Measurements from ENCODE around the gene ADGRE1.
A peak's percentile ranks its signal among the peaks of the same experiment; 100 is the strongest.
"Not testable (repeated sequence)": the region's sequence is repeated elsewhere in the genome, so short reads cannot be mapped to it uniquely, and the experiment has no call there.

The ADGRE1 gene

GRCh38 chr19:6887316-6887715 is at the start of gene ADGRE1:
TSS of gene ADGRE1 (plus strand) at chr19:6887579. CDS start at chr19:6887609, 30 bp downstream.
- DNase-seq: no peak

DNA sequence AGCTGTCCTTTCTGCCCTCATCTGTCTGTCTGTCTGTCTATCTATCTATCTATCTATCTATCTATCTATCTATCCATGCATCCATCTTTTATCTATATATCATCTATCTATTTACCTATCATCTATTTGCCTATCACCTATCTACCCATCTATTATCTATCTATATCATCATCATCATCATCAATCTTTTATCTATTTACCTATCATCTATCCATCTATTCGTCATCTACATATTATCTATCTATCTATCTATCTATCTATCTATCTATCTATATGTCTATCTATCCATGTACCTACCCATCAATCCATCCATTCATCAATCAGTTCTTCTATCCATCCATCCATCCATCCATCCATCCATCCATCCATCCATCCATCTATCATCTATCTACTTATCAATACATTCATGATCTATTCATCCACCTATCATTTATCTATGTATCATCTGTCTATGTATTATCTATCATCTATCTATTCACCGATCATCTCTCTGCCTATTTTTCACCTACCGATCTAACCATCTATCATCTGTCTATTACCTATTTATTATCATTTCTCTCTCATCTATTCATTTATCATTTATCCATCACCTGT is 49.2 kb upstream of the ADGRE1 start:
- no peak for DNase-seq

GRCh38 chr19:6842871-6843607 is 44.3 kb upstream of the ADGRE1 start:
- DNase-seq: no peak

- no peak for DNase-seq
Measured at GRCh38 chr19:6847828-6848200, 39.6 kb upstream of the ADGRE1 start.

DNA sequence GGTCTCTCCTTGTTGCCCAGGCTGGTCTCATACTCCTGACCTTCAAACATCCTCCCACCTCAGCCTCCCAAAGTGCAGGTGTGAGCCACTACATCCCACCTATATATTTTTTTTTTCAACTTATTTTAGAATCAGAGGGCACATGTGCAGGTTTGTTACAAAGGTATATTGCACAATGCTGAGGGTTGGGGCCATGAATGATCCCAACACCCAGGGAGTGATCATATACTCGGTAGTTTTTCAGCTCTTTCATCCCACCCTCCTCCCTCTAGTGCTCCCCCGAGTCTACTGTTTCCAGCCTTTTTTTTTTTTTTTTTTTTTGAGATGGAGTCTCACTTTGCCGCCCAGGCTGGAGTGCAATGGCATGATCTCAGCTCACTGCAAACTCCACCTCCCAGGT is 38.4 kb upstream of the ADGRE1 start:
- DNase-seq: no peak

- DNase-seq: no peak
Measured at GRCh38 chr19:6849876-6850275, 37.5 kb upstream of the ADGRE1 start.

DNA sequence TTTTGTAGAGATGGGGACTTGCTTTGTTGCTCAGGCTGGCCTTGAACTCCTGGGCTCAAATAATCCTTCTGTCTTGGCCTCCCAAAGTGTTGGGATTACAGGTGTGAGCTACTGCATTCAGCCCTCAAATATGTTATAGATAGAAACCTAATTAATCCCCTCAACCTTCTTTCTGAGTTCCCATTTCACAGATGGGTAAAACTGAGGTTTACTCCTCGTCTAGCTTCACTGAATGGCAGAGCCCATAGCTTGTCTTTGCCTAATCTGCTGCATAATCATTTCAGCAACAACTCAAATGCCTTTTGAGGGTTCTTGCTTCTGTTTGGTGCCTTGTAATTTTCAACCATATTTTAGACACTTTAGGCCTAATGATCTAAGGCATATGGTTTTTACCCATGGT is 36.0 kb upstream of the ADGRE1 start:
- DNase-seq: no peak

GRCh38 chr19:6852001-6852400 is 35.4 kb upstream of the ADGRE1 start:
- no peak for DNase-seq

DNA sequence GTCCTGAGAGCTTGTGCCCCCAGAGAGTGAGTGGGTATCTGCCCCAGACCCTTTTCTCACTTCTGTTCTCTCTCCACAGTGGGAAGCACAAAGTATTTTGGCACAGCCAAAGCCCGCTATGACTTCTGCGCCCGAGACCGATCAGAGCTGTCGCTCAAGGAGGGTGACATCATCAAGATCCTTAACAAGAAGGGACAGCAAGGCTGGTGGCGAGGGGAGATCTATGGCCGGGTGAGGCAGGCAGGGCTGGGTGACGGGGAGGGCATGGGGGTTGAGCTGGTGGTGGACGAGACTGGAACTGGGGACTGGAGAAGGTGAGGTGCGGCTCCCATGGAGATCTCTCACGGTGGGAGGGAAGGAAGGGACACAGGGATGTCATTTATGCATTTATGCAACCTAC is 33.5 kb upstream of the ADGRE1 start:
- DNase-seq: no peak

DNA sequence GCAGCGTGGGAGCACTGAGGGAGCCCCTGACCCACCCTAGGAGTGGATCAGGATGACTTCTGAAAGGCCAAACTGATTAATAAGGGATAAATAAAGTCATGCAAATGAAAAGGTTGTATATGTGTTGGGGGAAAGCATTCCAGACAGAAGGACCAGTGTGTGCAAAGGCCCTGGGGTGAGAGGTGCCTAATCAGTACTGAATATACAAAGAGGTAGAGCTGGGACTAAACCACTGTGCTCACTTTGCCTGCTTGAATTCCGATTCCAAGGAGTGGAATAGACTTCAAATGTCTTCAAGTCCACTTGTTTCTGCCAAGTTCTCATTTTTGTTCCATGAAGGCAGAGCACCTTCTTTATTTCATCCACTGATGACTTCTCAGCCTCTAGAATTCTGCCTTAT is 32.6 kb upstream of the ADGRE1 start:
- no peak for DNase-seq

DNA sequence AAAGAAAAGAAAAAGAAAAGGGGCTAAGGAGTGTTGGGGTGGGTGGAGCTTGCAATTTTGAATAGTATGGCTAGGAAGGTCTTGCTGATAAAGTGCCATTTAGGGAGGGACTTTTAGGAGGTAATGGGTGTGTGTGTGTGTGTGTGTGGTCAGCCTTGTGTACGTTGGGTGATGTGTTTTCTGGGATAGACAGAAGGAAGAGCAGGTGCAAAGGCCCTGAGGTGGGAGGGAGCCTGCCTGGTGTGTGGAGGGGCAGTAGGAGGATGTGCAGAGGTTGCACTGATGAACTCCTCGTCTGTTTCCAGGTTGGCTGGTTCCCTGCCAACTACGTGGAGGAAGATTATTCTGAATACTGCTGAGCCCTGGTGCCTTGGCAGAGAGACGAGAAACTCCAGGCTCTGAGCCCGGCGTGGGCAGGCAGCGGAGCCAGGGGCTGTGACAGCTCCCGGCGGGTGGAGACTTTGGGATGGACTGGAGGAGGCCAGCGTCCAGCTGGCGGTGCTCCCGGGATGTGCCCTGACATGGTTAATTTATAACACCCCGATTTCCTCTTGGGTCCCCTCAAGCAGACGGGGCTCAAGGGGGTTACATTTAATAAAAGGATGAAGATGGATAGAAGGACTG is 30.5 kb upstream of the ADGRE1 start:
- no peak for DNase-seq

DNA sequence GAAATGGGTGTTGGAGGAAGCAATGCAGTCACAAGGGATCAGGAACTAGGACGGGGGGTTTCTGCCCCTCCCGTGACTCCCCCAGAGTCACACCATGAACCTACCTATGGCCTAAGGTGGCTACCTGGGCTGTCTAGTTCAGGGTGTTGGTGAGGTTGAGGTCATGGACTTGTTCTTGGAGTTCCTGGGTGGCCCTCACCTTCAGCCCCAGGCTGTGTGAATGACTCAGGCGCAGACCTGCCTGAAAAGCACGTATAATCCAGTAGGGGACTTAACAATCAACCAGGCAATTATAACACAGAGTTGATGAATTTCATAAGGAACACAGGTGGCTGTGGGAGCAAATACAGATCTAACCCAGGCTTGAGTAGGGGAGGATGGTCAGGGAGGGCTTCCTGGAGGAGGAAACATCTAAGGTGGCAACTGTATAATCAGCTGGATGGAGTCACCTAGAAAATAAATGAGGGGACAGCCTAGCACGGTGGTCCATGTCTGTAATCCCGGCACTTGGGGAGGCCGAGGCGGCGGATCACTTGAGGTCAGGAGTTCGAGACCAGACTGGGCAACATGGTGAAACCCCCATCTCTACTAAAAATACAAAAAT is 25.6 kb upstream of the ADGRE1 start:
- DNase-seq: no peak

- peak; percentile 58 for DNase-seq
Measured at GRCh38 chr19:6862673-6863078, 24.7 kb upstream of the ADGRE1 start.

- DNase-seq: no peak
Measured at GRCh38 chr19:6864325-6864940, 22.9 kb upstream of the ADGRE1 start.

GRCh38 chr19:6865849-6866248 is 21.5 kb upstream of the ADGRE1 start:
- DNase-seq: no peak

DNA sequence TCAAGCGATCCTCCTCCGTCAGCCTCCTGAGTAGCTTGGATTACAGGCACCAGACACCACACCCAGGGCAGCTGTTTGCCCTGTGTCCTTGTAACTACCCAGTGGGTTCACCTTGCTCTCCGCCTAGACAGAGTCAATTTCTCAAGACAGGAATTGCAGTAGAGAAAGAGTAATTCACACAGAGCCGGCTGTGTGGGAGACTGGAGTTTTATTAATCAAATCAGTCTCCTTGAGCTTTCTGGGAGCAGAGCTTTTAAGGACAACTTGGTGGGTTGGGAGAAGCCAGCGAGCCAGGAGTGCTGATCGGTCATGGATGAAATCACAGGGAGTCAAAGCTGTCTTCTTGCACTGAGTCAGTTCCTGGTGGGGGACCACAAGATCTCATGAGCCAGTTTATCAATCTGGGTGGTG is 20.6 kb upstream of the ADGRE1 start:
- DNase-seq: no peak

DNA sequence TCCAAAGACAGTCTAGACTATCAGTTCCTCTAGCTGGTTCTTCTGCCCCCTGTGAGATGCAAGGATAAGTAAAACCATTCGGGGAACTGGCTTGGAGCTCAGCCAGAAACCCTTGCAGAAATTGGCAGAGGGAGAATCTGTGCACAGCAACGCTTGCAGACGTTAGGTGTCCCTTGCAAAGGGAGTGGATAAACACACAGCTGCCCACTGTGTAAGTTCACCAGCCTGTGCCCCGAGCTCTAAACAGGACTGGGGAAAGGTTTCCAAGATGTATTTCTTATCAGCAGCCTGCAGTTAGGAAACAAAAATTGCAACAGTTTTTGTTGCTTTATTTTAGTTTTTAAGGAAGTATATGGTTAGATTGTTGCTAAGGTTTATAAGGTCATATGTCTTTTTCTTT is 19.0 kb upstream of the ADGRE1 start:
- DNase-seq: no peak

- DNase-seq: not testable (repeated sequence)
Measured at GRCh38 chr19:6869151-6869882, 18.1 kb upstream of the ADGRE1 start.

DNA sequence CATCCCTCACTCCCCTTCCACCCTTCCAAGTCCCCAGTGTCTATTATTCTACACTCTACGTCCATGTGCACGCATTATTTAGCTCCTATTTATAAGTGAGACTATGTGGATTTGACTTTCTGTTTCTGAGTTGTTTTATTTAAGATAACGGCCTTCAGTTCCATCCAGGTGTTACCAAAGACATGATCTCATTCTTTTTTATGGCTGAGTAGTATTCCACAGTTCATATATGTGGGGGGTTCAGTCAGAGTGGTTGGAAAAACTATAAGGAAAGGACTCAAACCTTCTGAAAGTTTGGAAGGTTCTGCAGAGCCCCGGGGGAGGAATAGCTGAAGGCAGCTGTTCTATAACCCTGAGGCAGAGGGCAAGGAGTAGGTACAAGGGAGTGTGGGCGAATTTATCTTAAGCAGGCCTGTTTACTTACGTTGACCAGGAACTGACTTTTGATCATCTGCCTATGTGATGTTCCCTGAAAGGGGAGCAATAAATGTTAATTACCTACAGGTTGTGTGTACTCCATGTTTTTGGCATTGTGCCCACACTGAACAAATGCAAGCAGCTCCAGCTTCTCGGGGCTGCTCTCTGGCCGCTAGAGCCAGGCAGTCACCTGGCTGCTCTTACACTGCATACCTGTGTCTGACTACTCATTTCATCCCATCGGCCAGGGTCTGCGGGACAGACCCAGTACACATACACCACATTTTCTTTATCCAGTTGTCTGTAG is 13.5 kb upstream of the ADGRE1 start:
- DNase-seq: no peak

GRCh38 chr19:6875218-6875617 is 12.2 kb upstream of the ADGRE1 start:
- no peak for DNase-seq

DNA sequence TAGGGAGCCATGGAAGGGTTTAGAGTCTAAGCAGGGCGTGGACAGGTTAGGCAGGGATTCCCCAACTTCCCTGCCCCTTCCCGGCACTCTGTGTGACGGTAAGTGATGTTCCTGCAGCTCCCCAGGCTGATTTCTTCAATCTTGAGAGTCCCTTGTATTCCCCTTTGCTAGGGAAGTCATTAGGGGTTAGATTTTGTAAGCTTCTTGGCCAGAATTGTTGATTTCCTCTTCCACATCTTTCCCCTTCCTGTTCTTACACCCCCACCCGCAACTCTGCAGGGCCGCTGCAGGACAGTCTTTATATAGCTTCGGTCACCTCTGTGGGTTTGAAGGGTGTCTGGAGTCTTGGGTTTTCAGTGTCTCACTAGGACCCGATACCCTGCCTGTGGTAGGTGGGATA is 10.6 kb upstream of the ADGRE1 start:
- DNase-seq: no peak

GRCh38 chr19:6877766-6878165 is 9.6 kb upstream of the ADGRE1 start:
- DNase-seq: no peak

Measured in T1000 (cell line).